ENCODE data around the gene SRGAP3. TPM values are rescaled to one million over a fixed set of nuclear protein-coding genes. Genes with fewer than 3 reads are reported as not detected.

Gene SRGAP3
- total and polyA plus RNA-seq, 2 experiments from 2014 or later = 7.4 to 8.3 TPM

- H3K79me2 ChIP-seq = no peaks in the 10 kb centered on the region
- no peak overlapping the region for H3K27ac ChIP-seq
- H3K36me3 ChIP-seq (replicated peaks; ENCODE audit: insufficient read depth, low read depth) = no peaks in the 10 kb centered on the region
- TF ChIP-seq EZH2phosphoT487 (IDR thresholded peaks at IDR 0.05; ENCODE audit: low read depth, severe bottlenecking, unreplicated experiment) (no peak), CTCF (IDR thresholded peaks at IDR 0.05; ENCODE audit: poor library complexity) (no peak), EZH2 (IDR thresholded peaks at IDR 0.05; ENCODE audit: borderline replicate concordance) (no peak)
- DNase-seq (ENCODE audit: low spot score) = no peak
- no peaks in the 10 kb centered on the region for H3K27me3 ChIP-seq
- H3K4me3 ChIP-seq = no peak overlapping the region
- H3K4me1 ChIP-seq (ENCODE audit: insufficient read depth) = peaks cover 8% of the 10 kb centered on the region
- H2AFZ ChIP-seq = no peak overlapping the region
- no peaks in the 10 kb centered on the region for H3K9me2 ChIP-seq (replicated peaks; ENCODE audit: insufficient read depth)
- H3K9me3 ChIP-seq (ENCODE audit: low read depth) = no peaks in the 10 kb centered on the region
- 40% methylated on average over 2 of the region's 2 CpGs for WGBS (ENCODE audit: low lambda C conversion rate, missing lambda C conversion rate)
- no peak overlapping the region for H3K4me2 ChIP-seq
- H4K20me1 ChIP-seq (ENCODE audit: insufficient read depth, poor library complexity, severe bottlenecking) = no peaks in the 10 kb centered on the region
Observed at GRCh38 chr3:8988384-8988655, 261.1 kb downstream of the SRGAP3 start.

- Histone ChIP-seq H3K4me2 (peak overlapping the region; percentile 73), H2AFZ (no peak overlapping the region), H3K36me3 (replicated peaks; ENCODE audit: insufficient read depth, low read depth) (no peaks in the 10 kb centered on the region), H3K9me3 (ENCODE audit: low read depth) (no peaks in the 10 kb centered on the region), H3K79me2 (no peaks in the 10 kb centered on the region), H3K4me3 (no peak overlapping the region), H3K9me2 (replicated peaks; ENCODE audit: insufficient read depth) (no peaks in the 10 kb centered on the region), H3K27ac (no peak overlapping the region), H4K20me1 (ENCODE audit: insufficient read depth, poor library complexity, severe bottlenecking) (no peaks in the 10 kb centered on the region), H3K27me3 (no peaks in the 10 kb centered on the region), H3K4me1 (ENCODE audit: insufficient read depth) (peaks cover 13% of the 10 kb centered on the region)
- DNase-seq (ENCODE audit: low spot score) = peak; percentile 82
- 22% methylated on average over 15 of the region's 15 CpGs for WGBS (ENCODE audit: low lambda C conversion rate, missing lambda C conversion rate)
- no peak for TF ChIP-seq EZH2phosphoT487 (IDR thresholded peaks at IDR 0.05; ENCODE audit: low read depth, severe bottlenecking, unreplicated experiment)
- TF ChIP-seq CTCF (IDR thresholded peaks at IDR 0.05; ENCODE audit: poor library complexity) = peak; percentile 86
Observed at GRCh38 chr3:8987645-8988383, 261.6 kb downstream of the SRGAP3 start.

- Histone ChIP-seq H3K36me3 (replicated peaks; ENCODE audit: insufficient read depth, low read depth) (no peaks in the 10 kb centered on the region), H3K27ac (no peak overlapping the region), H3K4me1 (ENCODE audit: insufficient read depth) (peaks cover 14% of the 10 kb centered on the region), H3K9me3 (ENCODE audit: low read depth) (no peaks in the 10 kb centered on the region), H2AFZ (no peak overlapping the region), H3K9me2 (replicated peaks; ENCODE audit: insufficient read depth) (no peaks in the 10 kb centered on the region), H4K20me1 (ENCODE audit: insufficient read depth, poor library complexity, severe bottlenecking) (no peaks in the 10 kb centered on the region), H3K79me2 (no peaks in the 10 kb centered on the region), H3K4me2 (no peak overlapping the region), H3K4me3 (no peak overlapping the region), H3K27me3 (no peaks in the 10 kb centered on the region)
- 72% methylated on average over 6 of the region's 6 CpGs for WGBS (ENCODE audit: low lambda C conversion rate, missing lambda C conversion rate)
- no peak for DNase-seq (ENCODE audit: low spot score)
- TF ChIP-seq EZH2 (IDR thresholded peaks at IDR 0.05; ENCODE audit: borderline replicate concordance) (no peak), EZH2phosphoT487 (IDR thresholded peaks at IDR 0.05; ENCODE audit: low read depth, severe bottlenecking, unreplicated experiment) (no peak), CTCF (IDR thresholded peaks at IDR 0.05; ENCODE audit: poor library complexity) (no peak)
Observed at GRCh38 chr3:8987226-8987625, 262.2 kb downstream of the SRGAP3 start.

Measured in hepatocyte (in vitro differentiated cells).